DMS153 treated with DMSO at 0.1 percent for 48 hours (cell line): ENCODE results near the gene CDA.

Source experiments
- DNase-seq: peaks from one replicate; lab custom pipeline; 2025; ENCODE audit not compliant: unreplicated experiment; lab: John Stamatoyannopoulos, UW

The CDA gene

DNA sequence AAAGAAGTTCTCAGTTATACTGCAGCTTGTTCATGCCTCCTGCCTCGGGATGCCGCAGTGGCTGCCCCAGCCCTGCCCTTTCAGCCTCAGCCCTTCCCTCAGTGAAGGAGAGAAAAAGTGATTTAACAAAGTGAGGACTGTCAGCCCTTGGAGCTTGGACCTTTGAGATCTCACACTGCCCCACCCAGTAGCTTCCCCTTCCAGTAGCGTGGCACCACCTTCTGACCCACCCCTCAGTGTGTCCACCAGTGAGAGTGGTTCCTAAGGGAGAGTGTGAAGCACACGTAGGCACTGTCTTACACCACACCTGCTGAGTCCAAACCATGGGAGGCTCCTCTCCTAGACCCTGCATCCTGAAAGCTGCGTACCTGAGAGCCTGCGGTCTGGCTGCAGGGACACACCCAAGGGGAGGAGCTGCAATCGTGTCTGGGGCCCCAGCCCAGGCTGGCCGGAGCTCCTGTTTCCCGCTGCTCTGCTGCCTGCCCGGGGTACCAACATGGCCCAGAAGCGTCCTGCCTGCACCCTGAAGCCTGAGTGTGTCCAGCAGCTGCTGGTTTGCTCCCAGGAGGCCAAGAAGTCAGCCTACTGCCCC lies at the start of gene CDA:
Gene CDA (plus strand): TSS at position 464 of the 592 bp plus-strand sequence. CDS start 33 bp downstream, at position 497.
- no peak for DNase-seq

DNA sequence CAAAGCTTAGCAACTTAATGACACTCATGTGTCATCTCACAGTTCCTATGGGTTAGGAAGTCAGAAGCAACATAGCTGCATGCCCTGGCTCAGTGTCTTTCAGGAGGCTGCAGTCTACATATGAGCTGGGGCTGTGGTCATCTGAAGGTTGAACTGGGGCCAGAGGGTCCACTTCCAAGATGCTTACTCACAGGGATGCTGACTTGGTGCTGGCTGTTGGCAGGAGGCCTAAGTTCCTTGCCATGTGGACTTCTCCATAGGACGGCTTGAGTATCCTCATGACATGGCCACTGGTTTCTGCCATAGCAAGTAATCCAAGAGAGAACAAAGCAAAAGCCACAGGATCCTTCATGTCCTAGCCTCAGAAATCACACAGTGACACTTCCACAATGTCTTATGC lies 48.6 kb upstream of the CDA start:
- DNase-seq = no peak

DNA sequence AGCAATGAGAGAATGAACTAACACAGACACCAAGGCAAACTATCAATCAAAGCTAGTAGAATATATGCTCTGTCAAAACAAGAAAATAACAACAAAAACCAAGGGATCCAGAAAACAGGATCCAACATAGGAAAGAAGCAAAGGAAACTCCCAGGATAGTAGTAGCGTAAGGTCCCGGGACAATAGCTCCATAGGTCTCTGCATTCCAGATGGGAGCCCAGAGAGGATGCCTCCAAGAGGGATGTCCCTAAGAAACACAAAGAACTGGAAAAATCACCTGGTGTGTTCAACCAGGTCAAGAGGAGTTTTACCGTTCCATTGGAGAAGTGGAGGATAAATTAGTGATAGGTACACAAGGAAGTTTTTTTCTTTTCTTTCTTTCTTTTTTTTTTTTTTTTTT lies 42.3 kb upstream of the CDA start:
- no peak for DNase-seq

DNA sequence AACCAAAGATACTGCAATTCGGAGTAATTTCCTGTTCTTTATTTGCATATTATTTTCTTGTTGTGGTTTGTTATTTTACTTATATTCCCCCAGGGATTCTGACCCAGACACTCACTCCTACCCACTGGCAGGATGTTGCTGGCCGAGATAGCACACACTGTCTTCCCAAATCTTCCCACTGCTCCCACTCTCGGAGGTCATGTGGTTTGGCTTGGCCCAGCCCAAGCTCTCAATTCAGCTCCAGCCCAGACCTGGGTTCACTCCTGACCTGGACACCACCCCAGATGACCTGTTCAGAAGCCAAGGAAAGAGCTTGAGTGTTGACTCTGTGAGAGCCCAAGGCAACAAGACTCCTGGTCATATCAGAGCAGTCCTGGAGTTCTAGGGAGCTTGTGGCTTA lies 37.7 kb upstream of the CDA start:
- DNase-seq = no peak

DNA sequence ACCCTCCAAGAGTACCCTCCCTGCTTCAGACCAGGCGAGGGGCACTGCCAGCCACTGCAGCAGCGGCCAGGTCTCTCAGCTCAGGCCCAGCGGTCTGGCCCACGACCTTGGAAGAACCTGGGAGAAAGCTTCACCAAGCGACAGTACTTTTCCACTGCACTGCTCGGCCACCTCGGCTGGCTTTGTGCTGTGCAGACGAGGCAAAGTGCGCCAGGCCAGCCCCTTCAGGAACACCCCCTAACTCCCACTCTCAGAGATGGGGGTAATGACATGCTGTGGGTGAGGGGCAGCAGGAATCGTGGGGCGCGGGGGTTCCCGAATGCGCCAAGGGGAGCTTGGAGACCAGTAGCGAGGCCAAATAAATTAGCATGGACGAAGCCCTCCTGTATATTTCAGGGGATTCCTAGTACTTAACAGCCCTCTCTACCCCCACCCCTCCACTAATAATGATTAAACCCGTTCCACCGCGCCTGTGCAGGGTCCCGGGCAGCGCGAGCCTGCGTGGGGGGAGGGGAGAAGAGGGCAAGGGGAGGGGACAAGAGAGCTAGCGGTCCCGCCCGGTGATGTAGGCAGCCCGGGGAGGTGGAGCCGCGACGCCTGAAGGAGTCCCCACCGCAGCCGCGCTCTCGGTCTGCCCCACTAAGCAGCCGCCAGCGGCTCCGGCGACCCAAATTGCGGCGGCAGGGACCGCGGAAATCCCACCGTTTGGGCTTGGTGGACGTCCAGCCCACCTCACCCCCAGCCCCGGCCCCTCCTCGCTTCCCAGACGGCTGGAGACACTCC lies 36.8 kb upstream of the CDA start, which contains the start of gene FAM43B:
Gene FAM43B (plus strand): TSS at position 629 of the 783 bp plus-strand sequence. CDS start 401 bp downstream, outside the sequence.
- no peak for DNase-seq

DNA sequence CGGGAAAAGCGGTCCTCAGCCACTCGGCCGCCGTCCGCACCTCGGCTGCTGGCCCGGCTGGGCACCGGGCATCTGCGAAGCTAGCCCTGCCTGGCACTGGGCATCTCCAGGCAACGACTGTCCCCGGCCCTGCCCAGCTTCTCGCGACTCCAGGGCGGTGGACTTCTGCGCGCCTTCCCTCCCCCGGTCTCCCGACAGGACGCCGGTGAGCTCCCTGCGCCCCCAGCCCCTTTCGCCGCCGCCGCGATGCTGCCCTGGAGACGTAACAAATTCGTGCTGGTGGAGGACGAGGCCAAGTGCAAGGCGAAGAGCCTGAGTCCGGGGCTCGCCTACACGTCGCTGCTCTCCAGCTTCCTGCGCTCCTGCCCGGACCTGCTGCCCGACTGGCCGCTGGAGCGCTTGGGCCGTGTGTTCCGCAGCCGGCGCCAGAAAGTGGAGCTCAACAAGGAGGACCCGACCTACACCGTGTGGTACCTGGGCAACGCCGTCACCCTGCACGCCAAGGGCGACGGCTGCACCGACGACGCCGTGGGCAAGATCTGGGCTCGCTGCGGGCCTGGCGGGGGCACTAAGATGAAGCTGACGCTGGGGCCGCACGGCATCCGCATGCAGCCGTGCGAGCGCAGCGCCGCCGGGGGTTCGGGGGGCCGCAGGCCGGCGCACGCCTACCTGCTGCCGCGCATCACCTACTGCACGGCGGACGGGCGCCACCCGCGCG lies 36.0 kb upstream of the CDA start:
- DNase-seq = no peak

DNA sequence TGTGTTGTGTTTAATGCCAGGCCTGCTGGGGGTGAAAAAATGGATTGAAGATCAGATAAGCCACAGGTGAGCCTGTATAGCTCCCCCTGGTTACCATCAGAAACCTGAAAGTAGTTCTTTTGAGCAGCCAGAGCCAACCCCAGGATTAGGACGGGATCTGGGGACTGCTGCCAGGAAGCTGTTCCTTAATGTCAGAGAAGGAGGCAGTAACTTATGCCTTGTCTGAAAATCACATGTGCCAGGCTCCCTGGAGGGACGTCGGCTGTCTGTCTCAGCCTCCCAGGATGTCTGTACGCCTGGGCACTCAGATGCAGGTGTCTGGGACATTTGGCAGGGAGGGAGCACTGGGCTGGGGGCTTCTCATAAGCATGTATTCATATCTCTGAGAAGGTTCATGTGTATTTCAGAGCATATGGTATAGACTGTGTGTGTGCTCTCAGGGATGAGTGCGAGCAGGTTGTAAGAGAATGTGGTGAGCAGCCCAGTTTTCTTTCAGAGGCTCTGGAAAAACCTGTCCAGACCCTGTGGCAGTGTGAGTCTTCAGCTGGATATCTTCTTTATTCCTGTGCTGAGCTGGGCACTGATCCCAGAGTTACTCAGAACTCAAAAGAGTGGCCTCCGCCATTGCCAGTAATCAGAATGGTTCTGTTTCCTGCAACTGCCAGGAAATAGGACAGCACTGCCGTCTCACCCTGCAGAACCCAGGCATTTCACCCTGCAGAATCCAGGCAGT lies 33.7 kb upstream of the CDA start:
- no peak for DNase-seq

DNA sequence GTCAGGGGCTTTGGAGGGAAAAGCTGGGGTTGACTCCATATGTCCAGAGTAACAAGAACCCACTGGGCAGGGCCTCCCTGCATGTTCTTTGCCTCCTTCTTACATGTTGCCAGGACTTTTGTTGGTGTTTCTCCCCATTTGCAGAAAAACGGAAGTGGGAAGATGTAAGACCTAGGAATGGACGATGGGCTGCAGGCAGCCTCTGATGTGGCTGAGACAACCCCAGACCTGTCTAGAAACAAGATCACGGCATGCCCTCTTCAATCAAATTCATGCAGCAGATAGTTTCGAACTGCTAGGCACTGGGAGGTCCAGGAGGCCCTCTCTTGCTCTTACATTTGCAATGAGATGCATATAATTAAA lies 33.2 kb upstream of the CDA start:
- DNase-seq = no peak

DNA sequence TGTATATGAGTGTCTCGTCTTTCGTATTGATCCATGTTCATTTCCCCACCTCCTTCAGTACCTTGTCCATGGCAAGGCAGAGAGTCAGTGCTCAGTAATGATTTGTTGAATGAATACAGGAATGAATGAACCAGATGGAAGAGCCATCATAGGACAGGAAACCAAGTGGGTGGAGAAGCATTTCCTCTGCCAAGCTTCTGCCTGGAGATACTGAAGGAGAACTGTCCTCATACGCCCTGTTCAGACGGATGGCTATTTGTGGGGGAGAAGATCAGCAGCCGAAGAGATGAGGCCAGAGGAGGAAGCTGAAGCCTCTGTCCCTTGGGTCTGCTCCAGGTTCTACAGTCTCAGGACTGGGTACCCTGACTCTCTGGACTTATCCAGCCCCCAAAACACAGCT lies 30.7 kb upstream of the CDA start:
- no peak for DNase-seq

DNA sequence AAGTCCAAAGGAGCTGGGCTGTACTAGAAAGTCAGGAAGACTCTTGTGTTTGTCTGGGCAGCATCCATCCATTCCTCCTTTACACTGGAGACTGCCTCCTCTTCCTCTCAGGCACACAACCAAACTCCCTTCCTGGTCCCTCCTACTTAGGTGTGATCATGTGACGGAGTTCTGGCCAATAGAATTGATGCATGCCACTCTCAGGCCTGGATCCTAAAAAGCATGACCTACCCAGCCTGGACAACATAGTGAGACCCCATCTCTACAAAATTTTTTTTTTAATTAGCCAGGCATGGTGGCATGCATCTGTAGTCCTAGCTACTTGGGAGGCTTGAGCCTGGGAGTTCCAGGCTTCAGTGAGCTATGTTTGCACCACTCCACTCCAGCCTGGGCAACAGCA lies 27.9 kb upstream of the CDA start:
- DNase-seq = no peak

DNA sequence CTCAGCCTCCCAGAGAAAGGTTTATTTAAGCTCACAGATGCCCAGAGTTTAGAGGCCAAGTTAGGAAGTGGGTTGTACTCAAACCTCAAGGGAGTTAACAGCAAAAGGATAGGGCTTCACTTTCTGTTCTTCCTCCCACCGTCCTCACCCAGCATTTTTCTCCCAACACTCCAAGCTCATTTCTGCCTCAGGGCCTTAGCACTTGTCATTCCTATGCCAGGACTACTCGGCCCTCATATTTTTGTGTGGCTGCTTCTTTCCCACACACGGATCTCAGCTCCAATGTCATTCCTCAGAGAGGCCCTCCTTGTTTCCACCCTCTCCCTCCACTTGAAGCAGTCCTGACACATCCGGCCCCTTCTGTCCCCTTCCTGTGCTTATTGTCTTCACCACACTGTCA lies 23.7 kb upstream of the CDA start:
- no peak for DNase-seq

DNA sequence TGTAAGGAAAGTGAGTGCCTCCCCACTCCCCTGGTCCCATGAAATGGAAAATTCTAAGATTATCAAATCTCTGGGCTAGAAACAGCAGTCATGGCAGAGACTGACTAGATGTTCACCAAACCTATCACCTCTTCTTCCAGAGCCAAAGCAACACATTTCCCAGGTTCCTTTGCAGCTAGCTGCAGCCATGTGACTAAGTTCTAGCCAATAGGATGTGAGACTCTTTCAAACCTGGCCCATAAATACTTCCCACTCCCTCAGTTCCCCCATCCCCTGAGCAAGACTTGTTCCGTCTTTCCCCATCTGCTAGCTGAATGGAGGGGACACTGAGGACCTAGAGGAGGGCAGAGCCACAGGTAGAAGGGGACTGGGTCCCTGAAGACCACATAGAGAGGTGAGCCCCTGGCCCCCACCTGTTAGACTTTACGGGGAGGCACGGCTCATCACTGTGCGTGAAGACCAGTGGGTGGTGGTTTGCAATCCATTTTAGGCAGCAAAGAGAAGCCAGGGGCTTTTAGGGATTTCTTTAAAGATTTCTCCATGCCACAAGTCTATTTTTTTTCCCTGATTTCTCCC lies 19.3 kb upstream of the CDA start:
- no peak for DNase-seq

DNA sequence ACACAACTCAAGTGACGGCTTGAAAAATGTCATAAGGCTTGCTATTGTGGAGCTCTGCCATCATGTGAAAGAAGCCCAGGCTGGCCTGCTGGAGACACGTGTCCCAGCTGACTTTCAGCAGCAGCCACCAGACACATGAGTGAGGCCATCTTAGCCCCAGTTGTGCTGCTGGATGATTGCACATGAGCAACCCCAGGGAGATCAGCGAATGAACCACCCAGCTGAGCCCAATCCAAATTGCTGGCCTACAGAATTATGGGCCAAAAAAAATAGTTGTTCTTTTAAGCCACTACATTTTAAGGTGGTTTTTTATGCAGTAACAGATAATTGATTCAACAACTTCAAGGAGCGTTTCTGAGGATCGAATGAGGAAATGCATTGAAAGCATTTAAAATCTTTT lies 17.5 kb upstream of the CDA start:
- no peak for DNase-seq

DNA sequence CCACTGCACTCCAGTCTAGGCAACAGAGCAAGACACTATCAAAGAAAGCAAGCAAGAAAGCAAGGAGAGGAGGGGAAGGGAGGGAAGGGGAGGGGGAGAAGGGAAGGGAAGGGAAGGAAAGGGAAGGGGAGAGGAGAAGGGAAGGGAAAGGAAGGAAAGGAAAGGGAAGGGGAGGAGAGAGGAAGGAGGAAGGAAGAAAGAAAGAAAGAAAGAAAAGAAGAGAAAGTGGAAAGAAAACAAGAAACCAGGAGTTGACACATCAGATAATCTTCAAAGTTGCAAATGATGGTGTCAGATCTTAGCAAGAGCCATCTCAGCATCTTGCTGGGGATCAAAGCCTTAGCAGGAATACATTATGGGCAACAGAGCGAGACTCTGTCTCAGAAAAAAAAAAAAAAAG lies 14.9 kb upstream of the CDA start:
- no peak for DNase-seq

DNA sequence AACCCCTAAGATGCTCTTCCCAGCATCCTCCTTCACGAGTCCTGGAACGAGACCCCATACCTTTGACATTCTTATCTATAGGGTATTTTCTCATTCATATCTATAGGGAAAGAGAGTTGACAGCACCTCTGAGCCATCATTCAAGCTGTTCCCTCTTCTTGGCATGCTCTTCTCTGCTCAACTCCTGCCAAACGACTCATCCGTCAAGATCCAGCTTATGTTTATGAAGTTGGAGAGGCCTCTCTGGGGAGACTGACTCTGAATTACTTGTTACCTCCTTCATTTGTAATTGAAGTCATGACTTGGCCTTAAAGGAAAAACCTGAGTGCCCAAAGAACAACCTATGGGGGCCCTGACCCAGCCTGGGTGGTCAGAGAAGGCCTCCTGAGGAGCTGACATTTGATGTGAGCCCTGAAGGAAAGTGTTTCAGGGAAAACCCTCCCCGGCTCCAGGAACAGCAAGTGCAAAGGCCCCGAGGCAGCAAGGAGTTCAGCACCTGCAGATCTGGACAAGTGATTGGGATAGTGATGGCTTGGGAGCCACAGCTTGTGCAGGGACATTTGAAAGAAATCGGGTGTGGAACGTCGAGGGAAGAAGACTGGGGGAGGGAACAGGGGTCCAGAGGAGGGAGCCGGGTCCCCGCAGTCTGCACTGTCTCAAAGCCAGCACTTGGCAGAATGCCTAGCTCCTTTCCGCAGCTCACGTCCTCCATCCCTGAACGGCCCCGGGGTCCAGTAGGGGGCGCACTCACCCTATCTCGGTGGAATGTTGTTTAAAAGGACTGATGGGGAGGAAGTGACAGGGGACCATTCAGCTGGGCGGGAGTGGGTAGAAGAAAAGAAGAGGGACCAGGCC lies 14.0 kb upstream of the CDA start:
- peak; percentile 16 for DNase-seq

DNA sequence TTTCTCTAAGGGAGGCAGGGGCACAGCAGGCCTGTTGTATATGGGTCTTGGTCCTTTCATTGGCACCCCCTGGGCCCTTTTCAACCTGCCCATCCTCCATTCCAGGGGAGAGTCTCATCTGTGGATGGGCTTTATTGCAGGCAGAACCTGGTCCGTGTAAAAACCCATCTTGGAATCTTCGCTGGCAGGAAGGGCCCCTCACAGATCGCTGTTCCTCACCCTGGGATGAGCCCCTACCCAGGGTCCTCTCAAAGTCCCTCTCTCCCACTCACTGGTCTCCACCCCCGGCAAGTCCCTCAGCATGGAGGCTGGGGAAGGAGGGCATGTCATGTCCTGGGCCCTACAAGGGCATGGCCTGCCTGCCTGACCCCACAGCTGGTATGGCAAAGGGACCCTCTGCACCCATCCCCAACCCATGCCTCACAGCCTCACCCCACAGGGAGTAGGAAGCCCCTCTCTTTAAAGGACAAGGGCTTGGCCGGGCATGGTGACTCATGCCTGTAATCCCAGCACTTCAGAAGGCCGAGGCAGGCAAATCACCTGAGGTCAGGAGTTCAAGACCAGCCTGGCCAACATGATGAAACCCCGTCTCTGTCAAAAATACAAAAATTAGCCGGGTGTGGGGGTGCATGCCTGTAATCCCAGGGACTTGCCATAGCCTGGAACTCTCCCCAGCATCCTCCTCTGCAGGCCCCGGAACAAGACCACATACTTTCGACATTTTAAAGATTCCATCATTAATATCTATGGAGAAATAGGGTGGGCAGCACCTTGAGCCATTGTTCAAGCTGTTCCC lies 13.2 kb upstream of the CDA start:
- no peak for DNase-seq

DNA sequence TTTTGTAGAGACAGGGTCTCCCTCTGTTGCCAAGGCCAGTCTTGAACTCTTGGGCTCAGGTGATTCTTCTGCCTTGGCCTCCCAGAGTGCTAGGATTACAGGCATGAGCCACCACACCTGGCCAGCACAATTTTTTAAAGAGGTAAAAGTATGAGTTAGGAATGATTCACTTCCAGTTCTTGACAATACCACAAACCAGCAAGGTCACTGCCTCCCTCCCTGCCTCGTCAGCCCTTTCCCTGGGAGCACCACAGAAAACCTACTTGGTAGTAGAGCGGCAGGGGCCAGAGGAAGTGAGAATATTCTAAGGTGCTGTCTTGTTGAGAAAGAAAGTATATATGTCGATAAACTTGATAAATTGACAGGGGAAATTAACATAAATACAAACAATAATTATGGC lies 10.8 kb upstream of the CDA start:
- DNase-seq = no peak

DNA sequence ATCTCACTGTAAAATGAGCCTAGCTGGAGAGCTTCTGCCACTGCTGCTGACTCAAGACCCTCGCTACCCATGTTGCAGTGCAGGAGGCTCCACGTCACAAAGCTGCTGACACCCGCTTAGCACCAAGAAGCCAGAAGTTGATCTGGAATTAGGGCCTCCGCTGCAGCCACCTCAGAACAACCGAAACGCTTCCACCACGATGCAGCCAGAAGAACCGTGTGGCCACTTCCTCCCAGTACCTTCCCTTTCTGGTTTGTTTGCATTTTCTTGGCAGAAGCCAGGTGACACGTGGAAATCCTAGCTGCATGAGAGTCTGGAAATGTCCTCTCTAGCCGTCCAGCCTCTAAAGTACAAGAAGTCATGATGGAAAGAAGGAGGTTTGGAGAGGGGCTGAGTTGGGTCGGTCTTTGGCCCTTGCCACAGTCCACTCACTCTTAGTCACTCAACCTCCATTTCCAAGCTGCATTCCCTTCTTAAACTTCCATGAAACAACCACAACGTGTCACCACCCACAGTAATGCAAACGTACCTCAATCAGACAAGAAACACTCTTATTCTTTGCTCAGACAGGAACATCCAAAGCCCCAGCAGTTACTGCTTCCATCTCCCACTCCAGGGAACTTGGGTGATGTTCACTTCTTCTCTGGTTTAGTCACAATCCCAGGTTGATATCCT lies 10.0 kb upstream of the CDA start:
- no peak for DNase-seq

DNA sequence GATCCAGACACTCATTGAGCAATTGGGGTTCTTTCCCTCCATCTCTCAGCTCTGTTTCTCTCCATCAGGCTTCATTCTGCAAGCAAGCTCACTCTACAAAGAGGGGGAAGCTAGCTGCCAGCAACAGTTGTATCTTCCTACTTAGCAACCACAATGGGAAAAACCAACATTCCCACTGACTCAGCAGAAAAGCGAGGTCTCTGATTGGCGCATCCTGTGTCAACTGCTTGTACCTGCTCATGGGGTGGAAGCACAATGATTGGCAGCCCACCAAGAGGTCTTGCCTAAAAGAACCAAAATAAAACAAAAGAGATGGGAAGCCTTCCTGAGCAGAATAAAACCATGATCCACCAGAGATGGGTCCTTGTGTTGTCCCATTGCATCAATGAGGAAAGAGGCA lies 4.0 kb upstream of the CDA start:
- no peak for DNase-seq
